GM12891 (cell line): Measurements from ENCODE around the gene TNFAIP3.

Experiments used
- POLR2A ChIP-seq: IDR thresholded peaks from 2 replicates; pipeline ENCODE4 v1.6.1; 2011; ENCODE audit warnings: low read depth, low read length, control low read depth
- POLR2AphosphoS5 ChIP-seq: IDR thresholded peaks from 2 replicates; pipeline ENCODE4 v1.6.1; 2011; ENCODE audit warnings: low read depth, low read length, control low read depth
- POU2F2 ChIP-seq: IDR thresholded peaks from 2 replicates; pipeline ENCODE4 v1.6.1; 2011; ENCODE audit warnings: low read depth, mild to moderate bottlenecking, control low read depth, low read length, moderate library complexity
- SPI1 ChIP-seq: IDR thresholded peaks from 2 replicates; pipeline ENCODE4 v1.6.1; 2011; ENCODE audit warnings: low read depth, low read length, control low read depth
- TAF1 ChIP-seq: IDR thresholded peaks from 2 replicates; pipeline ENCODE4 v1.6.1; 2011; ENCODE audit warnings: low read depth, low read length, control low read depth

DNA sequence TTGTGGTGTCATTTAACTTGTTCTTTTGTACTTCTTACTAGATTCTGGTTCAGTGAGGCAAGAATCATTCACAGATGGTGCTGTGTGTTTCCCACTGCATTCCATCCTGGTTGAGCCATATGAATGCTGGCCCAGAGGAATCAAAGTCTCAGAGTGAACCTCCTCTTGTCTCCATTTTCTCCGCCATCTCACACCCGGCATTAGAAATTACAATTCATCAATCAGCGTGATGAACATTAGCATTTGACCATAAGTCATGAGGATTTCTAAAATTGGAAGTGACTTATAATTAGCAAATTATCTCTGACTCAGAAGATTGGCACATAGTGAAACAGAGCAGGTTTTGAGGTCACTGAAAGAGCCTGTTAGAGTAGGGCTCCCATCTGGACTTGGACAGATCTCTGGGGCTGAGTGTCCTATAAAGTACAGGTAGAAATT lies 25.2 kb downstream of the TNFAIP3 start:
- TF ChIP-seq POLR2A, result no peak
- no peak for TF ChIP-seq POLR2AphosphoS5
- TF ChIP-seq TAF1, result no peak
- TF ChIP-seq POU2F2, result no peak
- TF ChIP-seq SPI1, result no peak
